HPDE6-E6E7 (cell line): ENCODE results near the gene CENPQ.
A peak's percentile ranks its signal among the peaks of the same experiment; 100 is the strongest.

Experiments used
- DNase-seq: peaks from one replicate; pipeline ENCODE4 v3.0.0; 2011; ENCODE audit warnings: missing footprints; ENCODE audit errors: extremely low spot score

CENPQ gene

DNA sequence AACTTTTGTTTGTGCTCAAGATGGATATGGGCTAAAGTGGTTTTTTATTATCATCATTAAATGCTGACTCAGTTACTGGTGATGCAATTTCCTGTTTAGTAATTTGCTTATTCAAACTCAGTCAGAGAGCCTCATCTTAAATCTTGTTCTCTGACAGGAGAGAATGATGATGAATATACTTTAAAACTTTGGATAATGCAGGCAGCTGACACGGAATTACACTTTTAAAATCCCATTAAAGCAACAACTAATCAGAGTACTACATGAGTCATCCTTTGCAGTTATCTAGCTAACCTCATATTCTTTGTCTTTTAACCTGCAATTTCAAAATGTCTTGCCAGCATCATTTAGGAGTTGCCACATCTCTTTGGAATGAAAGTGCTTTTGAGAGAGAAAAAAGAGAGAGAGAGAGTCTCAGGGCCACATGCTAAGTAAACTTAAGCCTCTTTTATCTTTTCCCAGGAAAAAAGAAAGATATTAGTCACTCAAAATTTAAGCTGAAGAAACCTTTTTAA, 78.1 kb downstream of the CENPQ start:
- DNase-seq: peak; percentile 57

DNA sequence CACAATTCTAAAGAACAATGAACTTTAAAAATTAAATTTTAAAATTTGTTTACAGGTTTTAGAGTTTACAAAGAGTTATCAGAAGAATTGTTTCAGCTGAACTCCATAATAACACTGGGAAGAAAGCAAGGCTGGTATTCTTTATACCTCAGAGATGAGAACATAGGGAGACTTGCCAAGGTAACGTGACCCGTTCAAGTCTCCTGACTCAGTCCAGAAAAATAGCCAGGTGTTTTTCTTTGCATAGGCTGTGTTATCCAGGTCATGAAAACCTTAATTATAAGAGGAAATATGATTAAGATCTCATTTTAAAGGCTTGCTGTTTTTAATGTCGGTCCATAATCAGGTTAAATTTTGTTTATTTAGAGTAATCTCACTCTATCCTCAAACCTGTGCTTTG, 78.8 kb downstream of the CENPQ start:
- no peak for DNase-seq
